PC-9 (cell line): ENCODE measurements around the gene SP6.

ENCODE experiments used
- EZH2 ChIP-seq: fragments of 200-600 bp; sonication (generic); IDR thresholded peaks from 2 replicates; pipeline ENCODE4 v1.8.0; 2017; ENCODE audit warnings: antibody characterized with exemption, low read depth
- TF ChIP-seq, protein P1 (sequence below): fragments of 200-600 bp; sonication (generic); conservative IDR thresholded peaks from 2 replicates; pipeline ENCODE4 v1.6.1; 2017; ENCODE audit warnings: mixed run types, antibody characterized with exemption, mild to moderate bottlenecking, moderate library complexity

DNA sequence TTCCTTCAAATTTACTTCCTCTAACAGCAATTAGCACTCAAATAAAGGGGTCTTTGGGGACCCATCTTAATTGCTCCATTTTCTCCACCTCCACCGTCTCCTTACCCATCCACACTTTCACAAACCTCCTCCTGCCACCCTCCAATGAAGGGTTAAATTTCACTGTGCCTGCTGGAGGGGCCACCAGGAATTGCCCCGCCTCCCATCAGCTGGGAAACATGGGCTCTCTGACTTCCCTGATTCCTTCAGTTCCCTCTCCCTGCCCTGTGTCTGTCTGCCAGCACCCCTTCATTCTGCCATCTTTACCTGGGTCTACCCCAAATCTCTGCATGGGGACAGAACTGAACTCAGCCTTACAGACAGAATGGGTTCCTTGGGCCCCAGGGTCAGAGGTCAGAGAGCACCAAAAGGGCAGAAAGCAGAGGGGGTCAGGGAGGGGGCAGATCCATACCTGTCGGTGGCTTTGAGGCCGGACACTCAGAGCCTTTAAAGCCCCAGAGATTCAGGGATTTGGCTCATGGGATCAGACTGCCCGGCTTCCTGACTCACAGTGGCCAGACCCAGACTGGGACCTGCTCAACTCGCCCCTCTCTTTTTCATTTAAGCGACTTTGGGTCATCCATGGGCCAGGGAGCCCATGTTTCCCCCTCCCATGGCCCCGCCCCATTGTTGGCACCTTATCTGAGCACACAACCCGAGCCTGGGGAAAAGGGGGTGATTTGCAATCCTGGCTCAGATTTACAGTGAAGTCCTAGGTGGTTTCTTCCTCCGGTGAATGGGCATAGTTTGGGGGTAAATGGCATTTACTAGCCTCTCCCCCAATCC, 27.5 kb upstream of the SP6 start:
- no peak for TF ChIP-seq EZH2
- TF ChIP-seq, protein P1, sequence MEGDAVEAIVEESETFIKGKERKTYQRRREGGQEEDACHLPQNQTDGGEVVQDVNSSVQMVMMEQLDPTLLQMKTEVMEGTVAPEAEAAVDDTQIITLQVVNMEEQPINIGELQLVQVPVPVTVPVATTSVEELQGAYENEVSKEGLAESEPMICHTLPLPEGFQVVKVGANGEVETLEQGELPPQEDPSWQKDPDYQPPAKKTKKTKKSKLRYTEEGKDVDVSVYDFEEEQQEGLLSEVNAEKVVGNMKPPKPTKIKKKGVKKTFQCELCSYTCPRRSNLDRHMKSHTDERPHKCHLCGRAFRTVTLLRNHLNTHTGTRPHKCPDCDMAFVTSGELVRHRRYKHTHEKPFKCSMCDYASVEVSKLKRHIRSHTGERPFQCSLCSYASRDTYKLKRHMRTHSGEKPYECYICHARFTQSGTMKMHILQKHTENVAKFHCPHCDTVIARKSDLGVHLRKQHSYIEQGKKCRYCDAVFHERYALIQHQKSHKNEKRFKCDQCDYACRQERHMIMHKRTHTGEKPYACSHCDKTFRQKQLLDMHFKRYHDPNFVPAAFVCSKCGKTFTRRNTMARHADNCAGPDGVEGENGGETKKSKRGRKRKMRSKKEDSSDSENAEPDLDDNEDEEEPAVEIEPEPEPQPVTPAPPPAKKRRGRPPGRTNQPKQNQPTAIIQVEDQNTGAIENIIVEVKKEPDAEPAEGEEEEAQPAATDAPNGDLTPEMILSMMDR = no peak
